ENCODE measurements around the gene GMDS.

- TF ChIP-seq EZH2 (IDR thresholded peaks at IDR 0.05; ENCODE audit: insufficient read depth, poor library complexity, severe bottlenecking) (no peak), EZH2phosphoT487 (IDR thresholded peaks at IDR 0.05; ENCODE audit: insufficient read depth, low read depth) (no peak)
These were observed 652.0 kb downstream of the GMDS start for GRCh38 chr6:1593286-1593957.
